Endothelial cell of umbilical vein (primary cell): ENCODE results near the gene ZC3H14. TPM values are rescaled to one million over a fixed set of nuclear protein-coding genes. Genes with fewer than 3 reads are reported as not detected.

ENCODE experiments used
- BruUV-seq: library from RNA; stranded (reverse); fragments of 400-500 nt; replicated peaks from 2 replicates; lab custom pipeline; 2021; lab: Mats Ljungman, UMichigan
- CTCF ChIA-PET: fragments of 300-600, 350-600 bp; sonication (Branson Sonifier 250); formaldehyde crosslinking; loops from one replicate; lab custom pipeline; 2021; ENCODE audit warnings: antibody characterized with exemption, inconsistent platforms; lab: Charles Lee
- POLR2A ChIA-PET: fragments of 300-600, 350-600 bp; sonication (Branson Sonifier 250); formaldehyde crosslinking; loops from one replicate; lab custom pipeline; 2021; ENCODE audit warnings: antibody characterized with exemption, inconsistent platforms; lab: Charles Lee
- DNase-seq: peaks from one replicate; pipeline ENCODE4 v3.0.0-alpha.2; 2011; ENCODE audit warnings: low read depth, low spot score
- FAIRE-seq: peaks from 2 replicates; lab custom pipeline; 2011; peaks lifted over from hg19 to GRCh38; lab: Jason Lieb, UNC
- H2AFZ ChIP-seq: 2 replicates; pipeline ENCODE4 v1.6.0; 2012; ENCODE audit warnings: low read depth, low read length, control low read depth, inconsistent platforms
- H3K27ac ChIP-seq: 2 replicates; pipeline ENCODE4 v1.5.1; 2011; ENCODE audit warnings: low read depth, mild to moderate bottlenecking, control low read depth, low read length, moderate library complexity; ENCODE audit not compliant: insufficient read depth
- H3K27me3 ChIP-seq, 2 experiments: 2 replicates each; pipeline versions ENCODE4 v1.6.0 to v1.6.1; 2011; ENCODE audit warnings: low read length in 2 of 2, mixed read lengths in 1 of 2; ENCODE audit not compliant: control insufficient read depth in 2 of 2, insufficient read depth in 2 of 2
- H3K36me3 ChIP-seq, 2 experiments: 2 replicates in 1 of 2; 3 replicates in 1 of 2; pipeline ENCODE4 v1.5.1; 2011; ENCODE audit warnings: low read length in 2 of 2, mild to moderate bottlenecking in 1 of 2, moderate library complexity in 1 of 2; ENCODE audit not compliant: control insufficient read depth in 2 of 2, insufficient read depth in 2 of 2; ENCODE audit errors: extremely low read depth in 1 of 2
- H3K4me1 ChIP-seq: 3 replicates; pipeline ENCODE4 v1.5.1; 2011; ENCODE audit warnings: mild to moderate bottlenecking, low read length; ENCODE audit not compliant: control insufficient read depth, insufficient read depth; ENCODE audit errors: extremely low read depth
- H3K4me2 ChIP-seq: 2 replicates; pipeline ENCODE4 v1.6.1; 2011; ENCODE audit warnings: low read length, control low read depth, mixed read lengths; ENCODE audit not compliant: insufficient read depth
- H3K4me3 ChIP-seq, 3 experiments: fragments of 200-600 bp in 1 of 3; sonication (generic), shearing (Covaris generic) in 1 of 3; replicated peaks in 1 of 3; 2 replicates each; pipeline ENCODE4 v1.5.1; 2011 to 2016; ENCODE audit warnings: control low read depth in 3 of 3, low read length in 3 of 3, mild to moderate bottlenecking in 2 of 3, inconsistent platforms in 1 of 3, low read depth in 1 of 3, moderate library complexity in 1 of 3; ENCODE audit not compliant: insufficient read depth in 1 of 3
- H3K79me2 ChIP-seq: 2 replicates; pipeline ENCODE4 v1.6.0; 2012; ENCODE audit warnings: low read length, inconsistent platforms; ENCODE audit not compliant: control insufficient read depth, insufficient read depth
- H3K9ac ChIP-seq: replicated peaks from 2 replicates; pipeline ENCODE3; 2011; ENCODE audit warnings: low read length, control low read depth; ENCODE audit not compliant: insufficient read depth; ENCODE audit errors: extremely low read depth
- H3K9me1 ChIP-seq: replicated peaks from 3 replicates; pipeline ENCODE4 v1.6.0; 2011; ENCODE audit warnings: mild to moderate bottlenecking, low read length; ENCODE audit not compliant: control insufficient read depth, insufficient read depth; ENCODE audit errors: extremely low read depth
- H3K9me3 ChIP-seq: replicated peaks from 2 replicates; pipeline ENCODE4 v1.5.1; 2012; ENCODE audit warnings: low read length, inconsistent platforms; ENCODE audit not compliant: control insufficient read depth, insufficient read depth
- H4K20me1 ChIP-seq: replicated peaks from 2 replicates; pipeline ENCODE3; 2011; ENCODE audit warnings: mild to moderate bottlenecking, low read length; ENCODE audit not compliant: control insufficient read depth, insufficient read depth; ENCODE audit errors: extremely low read depth
- EZH2 ChIP-seq: IDR thresholded peaks from 2 replicates; pipeline ENCODE4 v1.6.1; 2012; ENCODE audit warnings: borderline replicate concordance, low read depth, mild to moderate bottlenecking, moderate library complexity, low read length, inconsistent platforms; ENCODE audit not compliant: severe bottlenecking
- FOS ChIP-seq: IDR thresholded peaks from 2 replicates; pipeline ENCODE4 v1.6.1; 2011; ENCODE audit warnings: mild to moderate bottlenecking, low read length, moderate library complexity, borderline replicate concordance; ENCODE audit not compliant: insufficient read depth
- GATA2 ChIP-seq: IDR thresholded peaks from 2 replicates; pipeline ENCODE4 v1.7.0; 2011; ENCODE audit warnings: low read depth, mild to moderate bottlenecking, moderate library complexity, mixed read lengths, low read length; ENCODE audit not compliant: insufficient read length, insufficient read depth
- JUN ChIP-seq: IDR thresholded peaks from 2 replicates; pipeline ENCODE4 v1.6.1; 2011; ENCODE audit warnings: borderline replicate concordance, low read depth; ENCODE audit not compliant: insufficient read length, insufficient read depth
- MAX ChIP-seq: IDR thresholded peaks from 2 replicates; pipeline ENCODE4 v1.6.1; 2011; ENCODE audit not compliant: insufficient read depth, insufficient read length
- MYC ChIP-seq: IDR thresholded peaks from one replicate; pipeline ENCODE4 v1.6.1; 2011; ENCODE audit warnings: mild to moderate bottlenecking, low read depth, low read length
- POLR2A ChIP-seq: IDR thresholded peaks from 2 replicates; pipeline ENCODE4 v1.6.1; 2012; ENCODE audit warnings: low read depth, mild to moderate bottlenecking, control low read depth, low read length
- POLR2AphosphoS5 ChIP-seq: IDR thresholded peaks from 2 replicates; pipeline ENCODE4 v1.6.1; 2012; ENCODE audit warnings: low read depth, mild to moderate bottlenecking, control low read depth, low read length, moderate library complexity; ENCODE audit not compliant: insufficient read depth
- dilution Hi-C: fragments of 300-500 bp; cut with MboI; formaldehyde crosslinking; loops from one replicate; pipeline ENCODE4 v1.15.0; 2019; ENCODE audit warnings: low sequenced_read_pairs; ENCODE audit not compliant: extremely low pct_ligation_motif_present
- intact Hi-C: fragments of 100-400 bp; cut with micrococcal nuclease; formaldehyde crosslinking; loops from one replicate; pipeline ENCODE4 v1.10.0; 2022
- polyA plus RNA-seq, 4 experiments: library from polyadenylated mRNA; depleted of rRNA in 3 of 4; stranded (reverse) in 3 of 4; unstranded in 1 of 4; fragments of >200 nt; gene quantifications; 2 replicates each; pipeline versions ENCODE4 v1.2.1 to v1.2.3, GENCODE V29; 2011 to 2012; ENCODE audit warnings: missing spikeins in 1 of 4
- total RNA-seq: library from RNA; stranded (reverse); gene quantifications from 2 replicates; pipeline ENCODE4 v1.2.3, GENCODE V29; 2021
- TF ChIP-seq, protein P1 (sequence below), 2 donors: IDR thresholded peaks; 1 replicate in 1 of 2; 2 replicates in 1 of 2; pipeline ENCODE4 v1.5.1; 2011; ENCODE audit warnings: low read length in 2 of 2, mild to moderate bottlenecking in 2 of 2, moderate library complexity in 2 of 2, control low read depth in 1 of 2, inconsistent platforms in 1 of 2, low read depth in 1 of 2; ENCODE audit not compliant: insufficient read depth in 1 of 2; ENCODE audit errors: extremely low read depth in 1 of 2

The ZC3H14 gene
- total and polyA plus RNA-seq, 2 donors (not counting 3 experiments of a cell fraction or from before 2014, with no cell fraction given), result 61.2 to 61.8 TPM

GRCh38 chr14:88598097-88598675 is 35.3 kb downstream of the ZC3H14 start:
- Histone ChIP-seq H3K36me3 (peaks cover 26 to 34% of the 10 kb centered on the region in 2 experiments), H2AFZ (no peak overlapping the region), H3K27ac (no peak overlapping the region), H4K20me1 (no peaks in the 10 kb centered on the region), H3K9me1 (no peaks in the 10 kb centered on the region), H3K9me3 (no peaks in the 10 kb centered on the region), H3K4me1 (no peaks in the 10 kb centered on the region), H3K79me2 (no peaks in the 10 kb centered on the region), H3K27me3 (no peaks in the 10 kb centered on the region), H3K4me3 (no peak overlapping the region), H3K9ac (no peak overlapping the region), H3K4me2 (no peak overlapping the region)
- dilution Hi-C loops, result no loop called here
- no peak for DNase-seq
- no peak for FAIRE-seq
- POLR2A ChIA-PET, result no interaction called here
- CTCF ChIA-PET, result no interaction called here
- TF ChIP-seq MAX (no peak), EZH2 (no peak), GATA2 (no peak), POLR2AphosphoS5 (no peak), POLR2A (no peak), JUN (no peak), FOS (no peak), MYC (no peak)
- TF ChIP-seq, protein P1, sequence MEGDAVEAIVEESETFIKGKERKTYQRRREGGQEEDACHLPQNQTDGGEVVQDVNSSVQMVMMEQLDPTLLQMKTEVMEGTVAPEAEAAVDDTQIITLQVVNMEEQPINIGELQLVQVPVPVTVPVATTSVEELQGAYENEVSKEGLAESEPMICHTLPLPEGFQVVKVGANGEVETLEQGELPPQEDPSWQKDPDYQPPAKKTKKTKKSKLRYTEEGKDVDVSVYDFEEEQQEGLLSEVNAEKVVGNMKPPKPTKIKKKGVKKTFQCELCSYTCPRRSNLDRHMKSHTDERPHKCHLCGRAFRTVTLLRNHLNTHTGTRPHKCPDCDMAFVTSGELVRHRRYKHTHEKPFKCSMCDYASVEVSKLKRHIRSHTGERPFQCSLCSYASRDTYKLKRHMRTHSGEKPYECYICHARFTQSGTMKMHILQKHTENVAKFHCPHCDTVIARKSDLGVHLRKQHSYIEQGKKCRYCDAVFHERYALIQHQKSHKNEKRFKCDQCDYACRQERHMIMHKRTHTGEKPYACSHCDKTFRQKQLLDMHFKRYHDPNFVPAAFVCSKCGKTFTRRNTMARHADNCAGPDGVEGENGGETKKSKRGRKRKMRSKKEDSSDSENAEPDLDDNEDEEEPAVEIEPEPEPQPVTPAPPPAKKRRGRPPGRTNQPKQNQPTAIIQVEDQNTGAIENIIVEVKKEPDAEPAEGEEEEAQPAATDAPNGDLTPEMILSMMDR (IDR thresholded peaks at IDR 0.05; ENCODE audit: extremely low read depth in 1 of 2, insufficient read depth in 1 of 2, low read depth in 1 of 2, low read length in 2 of 2), result no peak
- intact Hi-C loops, result no loop called here
- BruUV-seq, result no TSS peak
